Measurements from ENCODE around the gene GPR65. TPM values are rescaled to one million over a fixed set of nuclear protein-coding genes. Genes with fewer than 3 reads are reported as not detected.

The GPR65 gene
- polyA plus RNA-seq, 2 of the 4 experiments (the other 2 are of a cell fraction): 0.03 TPM; not detected in 1

GRCh38 chr14:88002421-88003075, 2.4 kb upstream of the GPR65 start:
- H3K9me3 ChIP-seq: no peaks in the 10 kb centered on the region
- no peak overlapping the region for H3K27ac ChIP-seq
- 84% methylated on average over 4 of the region's 4 CpGs for WGBS (ENCODE audit: missing lambda C conversion rate)
- FAIRE-seq (no peak), DNase-seq (ENCODE audit: low read depth in 1 of 2, low spot score in 1 of 2) (no peak), ATAC-seq (no peak)
- no peaks in the 10 kb centered on the region for H3K4me1 ChIP-seq
- POLR2A ChIA-PET: no interaction called here
- CTCF ChIA-PET: interaction anchor here (2.0 kb wide), 1 partner anchor 11 kb away, joined by 12 read pairs; no protein-coding TSS in a partner anchor
- no peak overlapping the region for H3K4me3 ChIP-seq
- H3K4me2 ChIP-seq: no peak overlapping the region
- no peak for TF ChIP-seq MAFK (IDR thresholded peaks at IDR 0.05; ENCODE audit: partially characterized antibody)
- no peak for TF ChIP-seq BHLHE40 (IDR thresholded peaks at IDR 0.05; ENCODE audit: low read depth, low read length)
- TF ChIP-seq EHMT2 (IDR thresholded peaks at IDR 0.05; ENCODE audit: low read depth): no peak

- no peak overlapping the region for H3K4me3 ChIP-seq
- no peak for DNase-seq (ENCODE audit: low read depth in 1 of 2, low spot score in 1 of 2)
- H3K4me1 ChIP-seq: no peaks in the 10 kb centered on the region
- no peak for ATAC-seq
- H3K27ac ChIP-seq: no peak overlapping the region
- POLR2A ChIA-PET: no interaction called here
- no peaks in the 10 kb centered on the region for H3K9me3 ChIP-seq
- CTCF ChIA-PET: no interaction called here
- no peak for TF ChIP-seq USF2 (IDR thresholded peaks at IDR 0.05)
- TF ChIP-seq FOSL2 (IDR thresholded peaks at IDR 0.05): no peak
- TF ChIP-seq FOSL2 (CRISPR knock-in tag; IDR thresholded peaks at IDR 0.05): no peak
- TF ChIP-seq FOXS1 (CRISPR knock-in tag; IDR thresholded peaks at IDR 0.05): no peak
- no peak overlapping the region for H3K4me2 ChIP-seq
- WGBS (ENCODE audit: missing lambda C conversion rate): 61% methylated on average over 4 of the region's 4 CpGs
- peak; percentile 70 for FAIRE-seq
These were observed 1.5 kb upstream of the GPR65 start for GRCh38 chr14:88003425-88003824.

- CTCF ChIA-PET: no interaction called here
- no peak overlapping the region for H3K27ac ChIP-seq
- DNase-seq (ENCODE audit: low read depth in 1 of 2, low spot score in 1 of 2) (no peak), ATAC-seq (no peak), FAIRE-seq (no peak)
- no peak overlapping the region for H3K4me3 ChIP-seq
- no peak overlapping the region for H3K4me2 ChIP-seq
- POLR2A ChIA-PET: no interaction called here
- WGBS (ENCODE audit: missing lambda C conversion rate): 69% methylated on average over 3 of the region's 3 CpGs
- H3K9me3 ChIP-seq: no peaks in the 10 kb centered on the region
- TF ChIP-seq BCL3 (IDR thresholded peaks at IDR 0.05) (no peak), MAFK (IDR thresholded peaks at IDR 0.05; ENCODE audit: partially characterized antibody) (no peak), HOXB5 (CRISPR knock-in tag; IDR thresholded peaks at IDR 0.05) (no peak), HEYL (CRISPR knock-in tag; IDR thresholded peaks at IDR 0.05) (no peak), ESRRA (IDR thresholded peaks at IDR 0.05; ENCODE audit: borderline replicate concordance, low read length) (no peak), PHF8 (IDR thresholded peaks at IDR 0.05; ENCODE audit: borderline replicate concordance, low read depth) (no peak), TP53 (CRISPR knock-in tag; IDR thresholded peaks at IDR 0.05) (no peak), ELK1 (IDR thresholded peaks at IDR 0.05; ENCODE audit: low read depth, low read length) (no peak), USF2 (IDR thresholded peaks at IDR 0.05) (no peak), ZSCAN20 (CRISPR knock-in tag; IDR thresholded peaks at IDR 0.05) (no peak), RFX5 (IDR thresholded peaks at IDR 0.05) (no peak), HMGXB4 (CRISPR knock-in tag; IDR thresholded peaks at IDR 0.05; ENCODE audit: borderline replicate concordance) (no peak)
- no peaks in the 10 kb centered on the region for H3K4me1 ChIP-seq
These were observed 364 bp upstream of the GPR65 start for GRCh38 chr14:88004506-88005036.
